Measurements from ENCODE around the gene LRP1.

GRCh38 chr12:57168058-57168457 is 39.8 kb downstream of the LRP1 start:
- TF ChIP-seq MAFF (IDR thresholded peaks at IDR 0.05; ENCODE audit: low read depth, low read length) (no peak), CTCF (CRISPR knock-in tag; IDR thresholded peaks at IDR 0.05) (no peak), ZNF879 (CRISPR knock-in tag; IDR thresholded peaks at IDR 0.05) (no peak), ZNF7 (CRISPR knock-in tag; IDR thresholded peaks at IDR 0.05) (no peak), ZNF20 (CRISPR knock-in tag; IDR thresholded peaks at IDR 0.05) (no peak), JUN (CRISPR knock-in tag; IDR thresholded peaks at IDR 0.05) (no peak), KLF13 (CRISPR knock-in tag; IDR thresholded peaks at IDR 0.05) (no peak), EED (CRISPR knock-in tag; IDR thresholded peaks at IDR 0.05) (no peak), RAD21 (CRISPR knock-in tag; IDR thresholded peaks at IDR 0.05) (no peak), SKIL (CRISPR knock-in tag; IDR thresholded peaks at IDR 0.05; ENCODE audit: borderline replicate concordance) (no peak), GPN1 (CRISPR knock-in tag; IDR thresholded peaks at IDR 0.05; ENCODE audit: borderline replicate concordance) (no peak), NR3C1 (CRISPR knock-in tag; IDR thresholded peaks at IDR 0.05) (no peak), NR2C2 (CRISPR knock-in tag; IDR thresholded peaks at IDR 0.05; ENCODE audit: borderline replicate concordance) (no peak)

Data from HepG2 (cell line).